A673 (cell line): ENCODE measurements around the gene HECW1. TPM values are rescaled to one million over a fixed set of nuclear protein-coding genes. Genes with fewer than 3 reads are reported as not detected.

Experiments
- BruUV-seq: library from RNA; stranded (reverse); fragments of 400-500 nt; replicated peaks from 2 replicates; lab custom pipeline; 2021; lab: Mats Ljungman, UMichigan
- CTCF ChIA-PET: fragments of 300-600 bp; sonication (Branson Sonifier 250); formaldehyde crosslinking; loops from one replicate; lab custom pipeline; 2022; ENCODE audit warnings: antibody characterized with exemption; lab: Charles Lee
- POLR2A ChIA-PET: fragments of 300-600 bp; sonication (Branson Sonifier 250); formaldehyde crosslinking; loops from one replicate; lab custom pipeline; 2022; ENCODE audit warnings: antibody characterized with exemption; ENCODE audit not compliant: low non-redundant PET; lab: Charles Lee
- DNase-seq: peaks from one replicate; pipeline ENCODE4 v3.0.0-alpha.2; 2015; ENCODE audit warnings: low spot score
- H3K27ac ChIP-seq: fragments of 200-600 bp; sonication (generic); 2 replicates; pipeline ENCODE4 v1.5.1; 2016; ENCODE audit warnings: mixed run types, low read depth, mild to moderate bottlenecking, mixed read lengths, antibody characterized with exemption, low read length; ENCODE audit not compliant: poor library complexity, severe bottlenecking
- H3K27me3 ChIP-seq: fragments of 200-600 bp; sonication (generic); replicated peaks from 2 replicates; pipeline ENCODE4 v1.6.1; 2017; ENCODE audit warnings: mixed run types, low read depth, mild to moderate bottlenecking, mixed read lengths, antibody characterized with exemption, low read length; ENCODE audit not compliant: insufficient read depth, poor library complexity
- H3K36me3 ChIP-seq: fragments of 200-600 bp; sonication (generic); 2 replicates; pipeline ENCODE4 v1.6.1; 2016; ENCODE audit warnings: mixed run types, mild to moderate bottlenecking, mixed read lengths, antibody characterized with exemption, low read length; ENCODE audit not compliant: insufficient read depth, poor library complexity, severe bottlenecking
- H3K4me1 ChIP-seq: fragments of 200-600 bp; sonication (generic); 2 replicates; pipeline ENCODE4 v1.6.1; 2017; ENCODE audit warnings: mixed run types, mild to moderate bottlenecking, mixed read lengths, antibody characterized with exemption, low read length; ENCODE audit not compliant: insufficient read depth, poor library complexity, severe bottlenecking
- H3K4me3 ChIP-seq: fragments of 200-600 bp; sonication (generic); 2 replicates; pipeline ENCODE4 v1.5.1; 2016; ENCODE audit warnings: low read depth, mixed run types, mild to moderate bottlenecking, mixed read lengths, low read length; ENCODE audit not compliant: poor library complexity, severe bottlenecking
- H3K9me3 ChIP-seq: fragments of 200-600 bp; sonication (generic); 2 replicates; pipeline ENCODE4 v1.6.1; 2016; ENCODE audit warnings: mixed run types, low read depth, mild to moderate bottlenecking, mixed read lengths, antibody characterized with exemption, low read length; ENCODE audit not compliant: poor library complexity, severe bottlenecking
- EZH2 ChIP-seq: fragments of 200-600 bp; sonication (generic); IDR thresholded peaks from 2 replicates; pipeline ENCODE4 v1.6.1; 2017; ENCODE audit warnings: borderline replicate concordance, low read depth, mild to moderate bottlenecking, mixed read lengths, antibody characterized with exemption, low read length; ENCODE audit not compliant: poor library complexity, severe bottlenecking
- intact Hi-C: fragments of 100-400 bp; cut with micrococcal nuclease; formaldehyde crosslinking; loops from one replicate; pipeline ENCODE4 v1.10.0; 2022; ENCODE audit not compliant: unreplicated experiment
- total RNA-seq: library from RNA; stranded (reverse); gene quantifications from 2 replicates; pipeline ENCODE4 v1.2.3, GENCODE V29; 2021
- TF ChIP-seq, protein P1 (sequence below): fragments of 300-800, 200-600 bp; sonication (generic); conservative IDR thresholded peaks from 2 replicates; pipeline ENCODE4 v1.5.1; 2017; ENCODE audit warnings: low read depth, mild to moderate bottlenecking, antibody characterized with exemption, low read length, moderate library complexity, mixed read lengths

Gene HECW1
- total RNA-seq, 1 experiment from 2014 or later = 0.39 TPM

DNA sequence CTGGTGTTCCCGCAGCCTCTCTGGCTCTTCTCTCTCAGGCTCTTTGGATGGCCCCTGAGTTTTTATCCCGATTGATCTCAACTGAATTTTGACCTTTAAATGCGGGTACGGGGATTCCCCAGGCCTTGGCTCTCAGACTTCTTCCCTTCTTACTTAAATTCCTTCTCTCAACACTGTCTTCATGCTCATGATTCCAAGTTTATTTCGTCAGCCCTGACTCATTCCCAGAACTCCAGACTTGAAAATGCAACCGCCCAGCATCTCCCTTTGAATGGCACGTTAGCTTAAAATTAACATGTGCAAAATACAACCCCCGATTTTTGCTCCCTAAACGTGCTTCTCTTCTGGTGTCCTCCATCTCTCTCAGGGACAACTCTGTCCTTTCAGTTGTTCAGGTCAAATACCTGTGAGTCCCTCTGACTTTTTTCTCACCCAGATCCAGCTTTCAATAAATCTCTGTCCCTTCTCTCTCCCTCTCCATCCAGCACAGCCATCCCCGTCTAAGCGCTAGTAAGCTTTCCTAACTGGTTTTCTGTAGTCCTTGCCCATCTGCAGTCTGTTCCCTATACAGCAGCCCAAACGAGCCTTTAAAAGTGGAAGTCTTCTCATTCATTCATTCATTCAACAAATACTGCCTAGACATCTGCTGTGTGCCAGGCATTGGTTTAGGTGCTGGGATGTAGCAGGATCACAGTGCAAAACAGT, 7.1 kb downstream of the HECW1 start:
- H3K4me1 ChIP-seq = no peaks in the 10 kb centered on the region
- intact Hi-C loops = no loop called here
- H3K27me3 ChIP-seq = peaks cover 25% of the 10 kb centered on the region
- ChIA-PET CTCF (no interaction called here), POLR2A (no interaction called here)
- no peak overlapping the region for H3K4me3 ChIP-seq
- H3K36me3 ChIP-seq = no peaks in the 10 kb centered on the region
- no peak for TF ChIP-seq EZH2
- TF ChIP-seq, protein P1, sequence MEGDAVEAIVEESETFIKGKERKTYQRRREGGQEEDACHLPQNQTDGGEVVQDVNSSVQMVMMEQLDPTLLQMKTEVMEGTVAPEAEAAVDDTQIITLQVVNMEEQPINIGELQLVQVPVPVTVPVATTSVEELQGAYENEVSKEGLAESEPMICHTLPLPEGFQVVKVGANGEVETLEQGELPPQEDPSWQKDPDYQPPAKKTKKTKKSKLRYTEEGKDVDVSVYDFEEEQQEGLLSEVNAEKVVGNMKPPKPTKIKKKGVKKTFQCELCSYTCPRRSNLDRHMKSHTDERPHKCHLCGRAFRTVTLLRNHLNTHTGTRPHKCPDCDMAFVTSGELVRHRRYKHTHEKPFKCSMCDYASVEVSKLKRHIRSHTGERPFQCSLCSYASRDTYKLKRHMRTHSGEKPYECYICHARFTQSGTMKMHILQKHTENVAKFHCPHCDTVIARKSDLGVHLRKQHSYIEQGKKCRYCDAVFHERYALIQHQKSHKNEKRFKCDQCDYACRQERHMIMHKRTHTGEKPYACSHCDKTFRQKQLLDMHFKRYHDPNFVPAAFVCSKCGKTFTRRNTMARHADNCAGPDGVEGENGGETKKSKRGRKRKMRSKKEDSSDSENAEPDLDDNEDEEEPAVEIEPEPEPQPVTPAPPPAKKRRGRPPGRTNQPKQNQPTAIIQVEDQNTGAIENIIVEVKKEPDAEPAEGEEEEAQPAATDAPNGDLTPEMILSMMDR = no peak
- DNase-seq = no peak
- no peak overlapping the region for H3K27ac ChIP-seq
- H3K9me3 ChIP-seq = no peaks in the 10 kb centered on the region
- no TSS peak for BruUV-seq

DNA sequence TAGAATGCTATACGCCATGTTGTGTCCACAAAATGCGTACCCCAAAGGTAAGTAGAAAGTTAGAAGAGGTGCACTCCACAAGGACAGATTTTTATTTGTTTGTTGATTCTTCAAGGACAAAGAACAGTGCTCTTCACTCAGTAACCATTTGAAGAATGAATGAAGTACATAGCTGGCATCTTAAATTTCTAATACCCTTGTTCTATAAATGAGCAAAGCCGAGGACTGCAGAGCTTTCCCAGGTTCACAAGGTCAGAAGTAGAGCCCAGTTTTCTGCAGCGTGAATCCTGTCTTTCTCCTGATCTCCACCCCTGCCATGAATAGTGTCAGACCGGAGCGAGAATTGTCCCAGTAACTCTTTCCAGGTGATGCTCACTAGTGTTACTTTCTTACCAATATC, 9.5 kb downstream of the HECW1 start:
- no peaks in the 10 kb centered on the region for H3K36me3 ChIP-seq
- no peaks in the 10 kb centered on the region for H3K4me1 ChIP-seq
- ChIA-PET CTCF (no interaction called here), POLR2A (no interaction called here)
- H3K4me3 ChIP-seq = no peak overlapping the region
- DNase-seq = no peak
- no peaks in the 10 kb centered on the region for H3K9me3 ChIP-seq
- no peak overlapping the region for H3K27ac ChIP-seq
- H3K27me3 ChIP-seq = peaks cover 7% of the 10 kb centered on the region
- TF ChIP-seq, protein P1 = no peak
- no peak for TF ChIP-seq EZH2
- intact Hi-C loops = no loop called here
- BruUV-seq = no TSS peak

DNA sequence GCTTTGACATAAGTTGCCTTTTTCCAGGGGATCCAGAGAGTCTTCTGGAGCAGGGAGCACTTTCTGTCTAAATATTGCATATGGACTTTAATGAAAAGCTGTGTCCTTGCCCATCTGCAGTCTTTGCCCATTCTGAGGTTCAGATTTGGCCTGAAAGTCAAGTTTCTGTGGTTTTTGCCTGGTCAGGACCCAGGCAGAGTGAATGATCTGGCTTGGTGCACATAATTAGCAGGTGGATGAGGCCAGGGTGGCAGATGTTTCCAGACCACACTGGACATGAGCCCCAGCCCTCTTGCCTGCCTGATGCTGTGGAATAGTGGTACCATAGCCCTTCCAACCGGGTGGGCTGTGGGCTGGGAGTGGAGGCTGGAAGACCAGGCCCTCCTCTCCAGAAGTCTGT, 11.0 kb downstream of the HECW1 start:
- POLR2A ChIA-PET = no interaction called here
- DNase-seq = no peak
- no TSS peak for BruUV-seq
- H3K27me3 ChIP-seq = peaks cover 3% of the 10 kb centered on the region
- H3K4me1 ChIP-seq = no peaks in the 10 kb centered on the region
- CTCF ChIA-PET = no interaction called here
- H3K27ac ChIP-seq = no peak overlapping the region
- TF ChIP-seq EZH2 = no peak
- TF ChIP-seq, protein P1 = no peak
- intact Hi-C loops = no loop called here
- H3K36me3 ChIP-seq = no peaks in the 10 kb centered on the region
- no peak overlapping the region for H3K4me3 ChIP-seq
- H3K9me3 ChIP-seq = no peaks in the 10 kb centered on the region
